Adrenal gland (tissue), 5 donors: ENCODE measurements around the gene BCDIN3D.

Source experiments
- CTCF ChIP-seq, 6 experiments: fragments of 450-650 bp in 4 of 6; fragments of 200-600 bp in 2 of 6; sonication (generic) in 1 of 6; IDR thresholded peaks; 1 replicate in 5 of 6; 2 replicates in 1 of 6; pipeline versions ENCODE4 v1.5.1 to v1.8.0; 2016 to 2021; ENCODE audit warnings: antibody characterized with exemption in 6 of 6, mild to moderate bottlenecking in 2 of 6, moderate library complexity in 1 of 6
- POLR2A ChIP-seq, 2 donors: fragments of 450-650 bp; IDR thresholded peaks; one replicate each; pipeline ENCODE4 v1.6.1; 2017; ENCODE audit warnings: antibody characterized with exemption in 2 of 2, mild to moderate bottlenecking in 2 of 2, moderate library complexity in 1 of 2
- donor health status: DM: no; HTN: no; CAD: no.

GRCh38 chr12:49809381-49809905 lies 33.5 kb downstream of the BCDIN3D start:
- TF ChIP-seq CTCF (IDR thresholded peaks at IDR 0.05) (no peak), POLR2A (IDR thresholded peaks at IDR 0.05) (no peak)
